Gastroesophageal sphincter (tissue), 4 donors: ENCODE data around the gene SMPX. TPM values are rescaled to one million over a fixed set of nuclear protein-coding genes. Genes with fewer than 3 reads are reported as not detected.
"Not testable (repeated sequence)": the region's sequence is repeated elsewhere in the genome, so short reads cannot be mapped to it uniquely, and the experiment has no call there.

Experiments used
- ATAC-seq: fragments of 150-250 bp; one replicate; pipeline ENCODE4 v1.9.1; 2016; ENCODE audit warnings: mild to moderate bottlenecking, moderate library complexity
- H3K27ac ChIP-seq, 4 donors: fragments of 200-600 bp; sonication (generic) in 3 of 4; 1 replicate in 3 of 4; 2 replicates in 1 of 4; pipeline ENCODE4 v1.5.1; 2016 to 2019
- H3K27me3 ChIP-seq: fragments of 200-600 bp; sonication (generic); one replicate; pipeline ENCODE4 v1.5.1; 2019
- H3K36me3 ChIP-seq, 2 donors: fragments of 200-600 bp; sonication (generic); one replicate each; pipeline ENCODE4 v1.5.1; 2019; ENCODE audit warnings: control low read depth in 1 of 2
- H3K4me1 ChIP-seq, 3 donors: fragments of 200-600 bp; sonication (generic); 1 replicate in 2 of 3; 2 replicates in 1 of 3; pipeline ENCODE4 v1.5.1; 2016 to 2019; ENCODE audit warnings: control low read depth in 2 of 3
- H3K4me3 ChIP-seq, 2 donors: fragments of 200-600 bp; sonication (generic); one replicate each; pipeline ENCODE4 v1.5.1; 2019; ENCODE audit warnings: mild to moderate bottlenecking in 1 of 2, moderate library complexity in 1 of 2
- H3K9me3 ChIP-seq, 3 donors: fragments of 200-600 bp; sonication (generic); one replicate each; pipeline ENCODE4 v1.5.1; 2017 to 2019; ENCODE audit warnings: control low read depth in 2 of 3
- CTCF ChIP-seq, 4 experiments: fragments of 200-600 bp in 2 of 4; fragments of 450-650 bp in 2 of 4; sonication (generic) in 1 of 4; IDR thresholded peaks; one replicate each; pipeline ENCODE4 v1.5.1; 2017 to 2019; ENCODE audit warnings: antibody characterized with exemption in 4 of 4, mild to moderate bottlenecking in 2 of 4, moderate library complexity in 2 of 4
- EP300 ChIP-seq: sonication (generic); formaldehyde crosslinking; IDR thresholded peaks from one replicate; pipeline ENCODE4 v1.6.1; 2017; ENCODE audit warnings: antibody characterized with exemption, mild to moderate bottlenecking
- POLR2A ChIP-seq, 2 donors: fragments of 450-650 bp; IDR thresholded peaks; one replicate each; pipeline ENCODE4 v1.6.1; 2017; ENCODE audit warnings: antibody characterized with exemption in 2 of 2, mild to moderate bottlenecking in 2 of 2, moderate library complexity in 1 of 2
- POLR2AphosphoS5 ChIP-seq: sonication (generic); formaldehyde crosslinking; IDR thresholded peaks from one replicate; pipeline ENCODE4 v1.6.1; 2017; ENCODE audit warnings: antibody characterized with exemption
- WGBS, 2 donors: methylation state at CpG; one replicate each; pipeline ENCODE4 v1.1.5; 2018; ENCODE audit warnings: low coverage in 1 of 2; 5-methylcytosine and 5-hydroxymethylcytosine counted together
- total RNA-seq, 4 donors: library from RNA; depleted of rRNA; stranded (reverse); fragments of >200 nt; gene quantifications; one replicate each; pipeline ENCODE4 v1.1.0, GENCODE V29; 2016

SMPX gene
- total RNA-seq, 4 donors from 2014 or later = 14.8 to 32.5 (median 29.0) TPM

GRCh38 chrX:21778236-21778635 is 20.3 kb upstream of the SMPX start:
- Histone ChIP-seq H3K9me3 (no peaks in the 10 kb centered on the region), H3K27me3 (no peaks in the 10 kb centered on the region), H3K36me3 (no peaks in the 10 kb centered on the region), H3K4me3 (no peak overlapping the region), H3K4me1 (no peaks in the 10 kb centered on the region), H3K27ac (no peak overlapping the region)
- ATAC-seq = no peak
- no peak for TF ChIP-seq EP300
- no peak for TF ChIP-seq CTCF (IDR thresholded peaks at IDR 0.05)
- no peak for TF ChIP-seq POLR2AphosphoS5
- no peak for TF ChIP-seq POLR2A (IDR thresholded peaks at IDR 0.05)
- WGBS, 2 donors = 0% methylated on average over 1 of the region's 1 CpG; no CpG with 5 or more reads in 1 of the 2 donors

- not testable (repeated sequence) for H3K27ac ChIP-seq, H3K36me3 ChIP-seq, H3K4me1 ChIP-seq, H3K4me3 ChIP-seq, H3K9me3 ChIP-seq, ATAC-seq, H3K27me3 ChIP-seq
Measured at GRCh38 chrX:21775128-21775527, 17.2 kb upstream of the SMPX start.

- not testable (repeated sequence) for H3K27ac ChIP-seq, H3K9me3 ChIP-seq, H3K36me3 ChIP-seq, ATAC-seq, H3K27me3 ChIP-seq, H3K4me3 ChIP-seq, H3K4me1 ChIP-seq
- WGBS, 2 donors = 13 to 57% methylated on average over 1 to 2 of the region's 2 CpGs
Measured at GRCh38 chrX:21773036-21773435, 15.1 kb upstream of the SMPX start.

GRCh38 chrX:21770631-21771321 is 12.9 kb upstream of the SMPX start:
- Histone ChIP-seq H3K9me3 (no peaks in the 10 kb centered on the region), H3K4me1 (no peaks in the 10 kb centered on the region), H3K4me3 (no peak overlapping the region), H3K36me3 (no peaks in the 10 kb centered on the region), H3K27me3 (no peaks in the 10 kb centered on the region), H3K27ac (no peak overlapping the region)
- no peak for ATAC-seq
- WGBS, 2 donors = 88% methylated on average over 4 of the region's 10 CpGs; no CpG with 5 or more reads in 1 of the 2 donors
- TF ChIP-seq POLR2A (IDR thresholded peaks at IDR 0.05) (no peak), EP300 (no peak), CTCF (IDR thresholded peaks at IDR 0.05) (no peak), POLR2AphosphoS5 (no peak)

GRCh38 chrX:21766101-21766500 is 8.2 kb upstream of the SMPX start:
- H3K27ac ChIP-seq = no peak overlapping the region
- no peaks in the 10 kb centered on the region for H3K27me3 ChIP-seq
- no peak for ATAC-seq
- TF ChIP-seq POLR2A (IDR thresholded peaks at IDR 0.05) (no peak), EP300 (no peak), POLR2AphosphoS5 (no peak), CTCF (IDR thresholded peaks at IDR 0.05) (no peak)
- H3K36me3 ChIP-seq = no peaks in the 10 kb centered on the region
- H3K9me3 ChIP-seq = no peaks in the 10 kb centered on the region
- no peak overlapping the region for H3K4me3 ChIP-seq
- H3K4me1 ChIP-seq = no peaks in the 10 kb centered on the region

GRCh38 chrX:21764008-21764407 is 6.1 kb upstream of the SMPX start:
- no peak overlapping the region for H3K27ac ChIP-seq
- no peak overlapping the region for H3K4me3 ChIP-seq
- no peaks in the 10 kb centered on the region for H3K27me3 ChIP-seq
- H3K36me3 ChIP-seq = no peaks in the 10 kb centered on the region
- 75 to 83% methylated on average over 1 to 2 of the region's 3 CpGs for WGBS, 2 donors
- no peaks in the 10 kb centered on the region for H3K9me3 ChIP-seq
- H3K4me1 ChIP-seq = no peaks in the 10 kb centered on the region
- TF ChIP-seq EP300 (no peak), CTCF (IDR thresholded peaks at IDR 0.05) (no peak), POLR2AphosphoS5 (no peak), POLR2A (IDR thresholded peaks at IDR 0.05) (no peak)
- no peak for ATAC-seq
